GM19395 (cell line): ENCODE results near the gene ELP2.
"Not testable (repeated sequence)": the region's sequence is repeated elsewhere in the genome, so short reads cannot be mapped to it uniquely, and the experiment has no call there.

ENCODE experiments used
- ATAC-seq: cut with Tn5 transposase; IDR thresholded peaks from one replicate; pipeline ENCODE4 v1.9.1; 2021; ENCODE audit warnings: mild to moderate bottlenecking, moderate library complexity; ENCODE audit not compliant: unreplicated experiment

Gene ELP2, protein sequence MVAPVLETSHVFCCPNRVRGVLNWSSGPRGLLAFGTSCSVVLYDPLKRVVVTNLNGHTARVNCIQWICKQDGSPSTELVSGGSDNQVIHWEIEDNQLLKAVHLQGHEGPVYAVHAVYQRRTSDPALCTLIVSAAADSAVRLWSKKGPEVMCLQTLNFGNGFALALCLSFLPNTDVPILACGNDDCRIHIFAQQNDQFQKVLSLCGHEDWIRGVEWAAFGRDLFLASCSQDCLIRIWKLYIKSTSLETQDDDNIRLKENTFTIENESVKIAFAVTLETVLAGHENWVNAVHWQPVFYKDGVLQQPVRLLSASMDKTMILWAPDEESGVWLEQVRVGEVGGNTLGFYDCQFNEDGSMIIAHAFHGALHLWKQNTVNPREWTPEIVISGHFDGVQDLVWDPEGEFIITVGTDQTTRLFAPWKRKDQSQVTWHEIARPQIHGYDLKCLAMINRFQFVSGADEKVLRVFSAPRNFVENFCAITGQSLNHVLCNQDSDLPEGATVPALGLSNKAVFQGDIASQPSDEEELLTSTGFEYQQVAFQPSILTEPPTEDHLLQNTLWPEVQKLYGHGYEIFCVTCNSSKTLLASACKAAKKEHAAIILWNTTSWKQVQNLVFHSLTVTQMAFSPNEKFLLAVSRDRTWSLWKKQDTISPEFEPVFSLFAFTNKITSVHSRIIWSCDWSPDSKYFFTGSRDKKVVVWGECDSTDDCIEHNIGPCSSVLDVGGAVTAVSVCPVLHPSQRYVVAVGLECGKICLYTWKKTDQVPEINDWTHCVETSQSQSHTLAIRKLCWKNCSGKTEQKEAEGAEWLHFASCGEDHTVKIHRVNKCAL

DNA sequence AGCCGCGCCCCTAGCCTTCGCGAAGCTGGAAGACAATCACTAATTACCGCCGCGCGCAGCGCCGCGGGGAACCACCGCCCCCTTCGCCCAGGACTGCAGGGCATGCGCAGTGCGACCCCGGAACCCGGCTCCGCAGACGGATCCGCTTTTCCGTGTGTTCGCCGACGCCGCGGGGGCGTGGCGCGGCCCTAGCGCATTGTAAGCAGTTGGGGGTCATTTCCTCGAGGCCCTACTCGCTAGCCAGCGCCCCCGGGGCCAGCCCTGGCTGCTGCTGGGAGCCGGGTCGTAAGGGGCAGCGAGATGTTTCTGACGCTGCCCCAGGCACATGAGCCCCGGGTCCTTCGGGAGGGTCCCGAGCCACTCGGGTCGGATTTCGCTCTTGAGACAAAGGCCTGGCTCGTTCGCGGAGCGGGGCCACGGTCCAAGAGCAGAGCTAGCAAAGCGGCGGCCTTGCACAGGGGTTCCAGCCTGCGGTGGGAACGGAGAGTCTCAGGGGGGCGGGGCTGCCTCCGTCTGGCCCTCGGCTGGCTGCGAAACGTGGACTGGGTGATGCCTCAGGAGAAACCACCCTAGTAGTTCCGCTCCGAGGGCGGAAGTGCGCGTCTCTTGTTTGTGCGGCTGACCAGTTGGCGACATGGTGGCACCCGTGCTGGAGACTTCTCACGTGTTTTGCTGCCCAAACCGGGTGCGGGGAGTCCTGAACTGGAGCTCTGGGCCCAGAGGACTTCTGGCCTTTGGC is at the start of gene ELP2, which contains the start of gene SLC39A6:
ELP2 (plus strand) TSS at position 600 of the 739 bp plus-strand sequence; CDS start at position 635, 35 bp downstream.
SLC39A6 (minus strand) TSS at position 41 of the 739 bp plus-strand sequence. CDS start 2,333 bp downstream, outside the sequence.
- peak; percentile 93 for ATAC-seq

DNA sequence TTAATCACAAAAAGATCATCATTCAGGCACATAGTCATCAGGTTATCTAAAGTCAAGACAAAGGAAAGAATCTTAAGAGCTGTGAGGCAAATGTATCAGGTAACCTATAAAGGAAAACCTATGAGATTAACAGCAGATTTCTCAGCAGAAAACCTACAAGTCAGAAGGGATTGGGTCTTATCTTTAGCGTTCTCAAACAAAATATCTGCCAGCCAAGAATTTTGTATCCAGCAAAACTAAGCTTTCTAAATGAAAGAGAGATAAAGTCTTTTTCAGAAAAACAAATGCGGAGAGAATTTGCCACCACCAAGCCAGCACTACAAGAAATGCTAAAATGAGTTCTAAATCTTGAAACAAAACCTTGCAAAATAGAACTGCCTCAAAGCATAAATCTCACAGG is 48.6 kb upstream of the ELP2 start:
- not testable (repeated sequence) for ATAC-seq

DNA sequence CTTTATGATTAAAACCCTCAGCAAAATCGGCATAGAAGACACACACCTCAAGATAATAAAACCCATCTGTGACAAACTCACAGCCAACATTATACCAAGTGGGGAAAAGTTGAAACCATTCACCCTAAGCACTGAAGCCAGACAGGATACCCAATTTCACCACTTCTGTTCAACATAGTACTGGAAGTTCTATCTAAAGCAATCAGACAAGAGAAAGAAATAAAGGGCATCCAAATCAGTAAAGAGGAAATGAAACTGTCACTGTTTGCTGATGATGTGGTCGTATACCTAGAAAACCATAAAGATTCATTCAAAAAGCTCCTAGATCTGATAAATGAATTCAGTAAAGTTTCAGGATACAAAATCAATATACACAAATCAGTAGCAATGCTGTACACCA is 46.0 kb upstream of the ELP2 start:
- no peak for ATAC-seq

DNA sequence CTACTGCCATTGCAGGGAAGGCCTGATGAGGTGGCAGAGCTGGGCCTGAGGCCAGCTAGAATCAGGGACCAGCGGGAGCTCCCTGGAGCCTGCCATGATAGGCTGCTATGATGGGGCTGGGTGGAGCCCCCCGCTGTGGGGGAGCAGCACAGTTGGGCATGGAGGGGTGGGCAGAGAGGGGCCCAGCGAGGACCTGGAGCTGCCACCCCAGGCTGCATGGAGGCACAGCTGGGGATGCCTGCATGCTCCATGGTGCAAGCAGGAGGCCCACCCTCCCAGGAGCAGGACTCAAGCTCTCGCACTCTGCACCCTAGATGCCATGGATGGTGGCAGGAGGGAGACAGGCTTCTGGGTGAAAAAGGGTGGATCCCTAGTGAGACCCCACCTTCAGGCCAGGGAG is 44.5 kb upstream of the ELP2 start:
- no peak for ATAC-seq

DNA sequence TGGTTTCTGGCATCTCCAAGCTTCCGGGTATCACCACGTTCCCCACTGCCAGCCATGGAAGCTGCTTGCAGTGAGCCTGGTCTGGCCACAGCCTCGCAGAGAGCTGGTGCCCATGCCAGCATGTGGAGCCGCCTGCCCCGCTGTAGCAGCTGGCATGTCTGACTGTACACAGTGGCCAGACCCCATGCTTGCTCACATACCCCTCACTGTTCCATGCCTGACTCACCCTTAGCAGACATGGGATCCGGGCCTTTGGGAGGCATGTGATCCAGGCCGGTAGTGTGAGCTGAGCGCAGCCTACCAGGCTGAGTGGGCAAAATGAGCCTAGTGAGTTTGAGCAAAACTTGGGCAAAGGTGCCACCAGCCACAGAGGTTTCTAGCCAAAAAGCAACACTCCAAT is 43.5 kb upstream of the ELP2 start:
- ATAC-seq, result no peak

DNA sequence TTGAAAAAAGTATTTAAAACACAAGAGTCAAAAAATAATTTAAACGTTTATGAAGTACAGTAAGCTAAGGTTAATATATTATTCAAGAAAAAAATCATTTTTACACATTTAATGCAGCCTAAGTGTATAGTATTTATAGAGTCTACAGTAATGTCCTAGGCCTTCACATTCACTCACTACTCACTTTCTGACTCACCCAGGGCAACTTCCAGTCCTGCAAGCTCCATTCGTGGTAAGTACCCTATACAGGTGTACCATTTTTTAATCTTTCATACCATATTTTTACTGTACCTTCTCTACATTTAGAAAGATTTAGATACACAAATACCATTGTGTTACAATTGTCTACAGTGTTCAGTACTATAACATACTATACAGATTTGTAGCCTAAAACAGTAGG is 41.4 kb upstream of the ELP2 start:
- ATAC-seq, result no peak

DNA sequence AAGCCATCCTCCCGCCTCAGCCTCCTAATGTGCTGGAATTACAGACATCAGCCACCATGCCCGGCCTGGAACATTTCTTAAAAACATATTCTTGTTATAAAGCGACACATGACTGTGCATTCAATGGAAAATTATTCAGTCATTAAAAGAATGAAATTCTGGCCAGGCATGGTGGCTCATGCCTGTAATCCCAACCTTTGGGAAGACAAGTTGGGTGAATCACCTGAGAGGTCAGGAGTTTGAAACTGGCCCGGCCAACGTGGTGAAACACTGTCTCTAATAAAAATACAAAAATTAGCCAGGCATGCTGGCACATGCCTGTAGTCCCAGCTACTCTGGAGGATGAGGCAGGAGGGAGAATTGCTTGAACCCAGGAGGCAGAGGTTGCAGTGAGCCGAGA is 40.7 kb upstream of the ELP2 start:
- ATAC-seq, result no peak

DNA sequence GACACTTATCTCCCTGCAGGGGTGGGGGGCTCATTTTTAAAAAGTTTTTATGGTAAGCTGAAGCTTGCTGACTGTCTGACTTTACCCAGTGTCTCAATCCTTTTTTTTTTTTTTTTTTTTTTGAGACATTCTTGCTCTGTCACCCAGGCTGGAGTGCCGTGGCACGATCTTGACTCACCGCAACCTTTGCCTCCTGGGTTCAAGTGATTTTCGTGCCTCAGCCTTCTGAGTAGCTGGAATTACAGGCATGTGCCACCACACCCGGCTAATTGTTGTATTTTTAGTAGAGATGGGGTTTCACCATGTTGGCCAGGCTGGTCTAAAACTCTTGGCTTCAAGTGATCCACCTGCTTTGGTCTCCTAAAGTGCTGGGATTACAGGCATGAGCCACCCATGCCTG is 37.6 kb upstream of the ELP2 start:
- not testable (repeated sequence) for ATAC-seq

DNA sequence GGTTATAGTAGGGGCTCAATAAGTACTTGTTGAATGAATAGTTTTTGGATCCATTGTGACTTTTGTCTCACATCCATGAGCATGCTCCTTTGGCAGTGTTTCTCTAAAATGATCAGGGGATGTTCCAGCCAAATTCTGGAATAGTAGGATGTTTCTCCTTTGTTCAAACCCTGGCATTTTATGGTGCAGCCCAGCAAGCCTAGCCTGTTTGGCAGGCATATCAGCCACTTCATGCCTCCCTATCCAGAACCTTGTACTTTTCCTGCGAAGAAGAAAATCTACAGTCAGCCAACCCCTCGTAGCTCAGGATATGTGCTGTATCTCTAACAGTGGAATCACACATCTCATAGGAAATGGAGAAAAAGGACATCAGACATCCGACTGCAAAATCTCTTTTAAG is 35.3 kb upstream of the ELP2 start:
- ATAC-seq, result no peak

DNA sequence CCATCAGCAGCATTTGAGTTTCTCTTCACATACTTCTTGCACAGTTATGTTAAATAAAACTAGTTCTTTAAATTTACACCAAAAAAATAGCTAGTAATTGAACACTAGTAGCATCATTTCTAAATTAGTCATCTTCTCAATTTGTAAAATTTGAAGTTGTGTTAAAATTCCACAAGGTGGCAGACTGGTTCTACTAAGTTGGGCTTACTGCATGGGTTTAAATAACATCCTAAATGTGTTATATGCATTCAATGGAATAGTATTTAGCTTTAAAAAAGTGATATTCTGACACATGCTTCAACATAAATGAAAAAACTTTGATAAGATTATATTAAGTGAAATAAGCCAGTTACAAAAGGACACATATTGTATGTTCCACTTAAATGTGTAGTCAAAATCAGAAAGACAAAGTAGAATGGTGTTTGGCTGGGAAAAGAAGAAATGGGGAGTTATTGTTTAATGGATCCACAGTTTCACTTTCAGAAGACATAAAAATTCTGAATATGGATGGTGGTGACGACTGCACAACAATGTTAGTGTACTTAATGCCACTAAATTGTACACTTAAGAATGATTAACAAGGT is 33.7 kb upstream of the ELP2 start:
- peak; percentile 61 for ATAC-seq

DNA sequence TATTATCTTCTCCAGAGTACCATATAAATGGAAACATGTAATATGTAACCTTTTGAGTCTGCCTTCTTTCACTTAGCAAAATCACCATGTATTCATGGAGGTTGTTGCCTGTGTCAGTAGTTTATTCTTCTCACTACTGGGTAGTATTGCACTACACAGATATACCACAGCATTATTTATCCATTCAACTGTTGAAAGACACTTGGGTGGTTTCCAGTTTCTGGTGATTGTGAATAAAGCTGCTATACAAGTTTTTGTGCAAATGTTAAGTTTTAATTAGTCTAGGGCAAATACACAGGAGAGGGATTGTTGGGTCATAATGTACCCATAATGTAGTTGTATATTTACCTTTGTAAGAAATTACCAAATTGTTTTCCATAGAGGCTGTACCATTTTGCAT is 32.7 kb upstream of the ELP2 start:
- ATAC-seq, result no peak

DNA sequence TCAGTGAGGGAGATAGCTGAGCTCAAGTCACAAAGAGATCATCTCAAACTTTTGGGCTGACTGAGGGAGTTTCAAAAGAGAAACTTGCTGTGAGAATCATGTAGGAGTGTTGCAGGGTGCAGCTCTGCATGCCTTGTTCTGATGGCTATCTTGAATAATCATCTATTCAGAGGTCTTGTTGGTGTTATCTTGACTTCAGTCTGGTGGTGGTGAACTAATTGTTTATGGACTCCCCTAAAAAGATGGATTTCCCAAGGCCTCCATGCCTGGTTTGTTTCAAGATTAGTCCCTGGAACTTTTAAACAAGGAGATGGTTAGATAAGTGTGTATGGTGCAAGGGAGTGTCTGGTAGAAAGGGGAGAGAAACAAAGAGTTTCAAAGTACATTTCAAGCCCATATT is 30.4 kb upstream of the ELP2 start:
- no peak for ATAC-seq

DNA sequence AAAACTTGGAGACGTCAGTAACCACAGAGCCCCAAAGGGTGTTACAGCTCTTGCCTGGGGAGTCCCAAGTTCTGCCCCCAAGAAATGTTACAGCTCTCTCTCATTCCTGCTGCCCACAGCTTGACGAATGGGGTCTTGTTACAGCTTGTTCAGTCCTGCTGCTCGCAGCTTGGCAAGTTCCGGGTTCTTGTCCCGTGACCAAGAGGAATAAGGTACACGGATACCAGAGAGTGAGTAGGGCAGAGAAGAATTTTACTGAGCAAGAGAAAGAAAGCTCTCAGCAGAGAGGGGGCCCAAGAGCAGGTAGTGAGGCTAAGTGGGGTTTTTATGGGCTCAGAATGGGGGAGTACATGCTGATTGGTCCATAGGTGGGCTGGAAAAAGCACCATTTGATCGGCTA is 27.8 kb upstream of the ELP2 start:
- no peak for ATAC-seq

DNA sequence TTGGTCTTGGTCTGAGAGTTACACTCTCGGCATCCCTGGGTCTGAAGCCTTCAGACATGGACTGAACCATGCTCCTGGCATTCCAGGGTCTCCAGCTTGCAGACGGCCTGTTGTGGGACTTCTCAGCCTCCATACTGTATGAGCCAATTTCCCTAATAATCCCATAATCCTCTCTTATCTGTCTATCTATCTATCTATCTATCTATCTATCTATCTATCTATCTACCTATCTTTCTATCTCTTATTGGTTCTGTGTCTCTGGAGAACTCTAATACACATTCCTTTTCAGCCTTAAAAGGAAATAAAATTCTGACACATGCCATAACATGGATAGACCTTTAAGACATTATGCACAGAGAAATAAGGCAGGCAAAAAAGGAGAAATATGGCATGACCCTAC is 24.9 kb upstream of the ELP2 start:
- ATAC-seq, result no peak

DNA sequence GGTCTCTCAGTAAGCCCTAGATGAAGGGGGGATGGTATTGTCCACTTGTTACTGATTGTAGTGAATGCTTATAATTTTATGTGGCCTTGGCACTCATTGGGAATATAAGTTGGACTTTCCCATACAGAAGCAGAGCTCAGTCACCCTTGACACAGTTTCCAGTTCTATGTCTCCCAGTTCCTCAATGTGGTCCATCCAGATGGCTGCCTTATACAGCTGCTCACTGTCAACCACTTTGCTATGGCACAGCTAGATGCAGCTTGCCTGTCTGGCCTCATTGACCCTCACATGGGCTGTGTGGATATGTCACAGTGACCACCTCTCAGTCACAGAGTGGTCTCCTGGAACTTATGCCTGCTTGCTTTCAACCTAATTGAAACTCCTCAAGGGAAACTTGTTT is 22.2 kb upstream of the ELP2 start:
- ATAC-seq, result no peak

DNA sequence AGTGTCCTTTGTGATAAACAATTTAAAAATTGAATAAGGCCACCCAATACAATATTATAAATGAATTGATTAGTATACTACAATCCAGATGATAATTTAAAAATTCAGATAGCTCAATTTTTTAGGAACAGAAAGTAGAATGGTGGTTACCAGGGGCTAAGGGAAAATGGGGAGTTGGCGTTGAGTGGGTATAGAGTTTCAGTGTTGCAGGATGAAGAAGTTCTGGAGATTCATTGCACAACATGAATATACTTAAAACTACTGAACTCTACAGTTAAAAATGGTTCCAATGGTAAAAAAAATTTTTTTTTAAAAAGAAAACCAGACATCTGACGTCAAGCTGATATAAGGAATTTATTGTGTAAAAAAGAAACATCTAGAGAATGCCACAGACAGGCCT is 21.5 kb upstream of the ELP2 start:
- ATAC-seq, result no peak

DNA sequence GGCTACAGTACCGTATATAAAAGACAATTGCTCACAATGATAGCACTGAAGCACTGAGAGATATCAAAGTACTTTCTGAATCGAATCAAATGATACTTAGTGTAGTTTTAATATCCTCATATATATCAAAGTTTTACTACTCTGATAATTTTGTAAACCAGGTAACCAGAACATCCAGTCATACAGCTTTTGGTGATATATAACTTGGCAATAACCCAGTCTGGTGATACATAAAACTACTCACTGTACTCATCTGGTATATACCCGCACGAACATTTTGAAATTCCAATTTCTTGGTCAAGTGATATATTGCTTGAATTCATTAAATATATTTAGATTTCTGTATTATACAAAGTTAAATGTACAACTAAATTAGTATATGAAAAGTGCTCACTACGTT is 21.1 kb upstream of the ELP2 start:
- no peak for ATAC-seq

DNA sequence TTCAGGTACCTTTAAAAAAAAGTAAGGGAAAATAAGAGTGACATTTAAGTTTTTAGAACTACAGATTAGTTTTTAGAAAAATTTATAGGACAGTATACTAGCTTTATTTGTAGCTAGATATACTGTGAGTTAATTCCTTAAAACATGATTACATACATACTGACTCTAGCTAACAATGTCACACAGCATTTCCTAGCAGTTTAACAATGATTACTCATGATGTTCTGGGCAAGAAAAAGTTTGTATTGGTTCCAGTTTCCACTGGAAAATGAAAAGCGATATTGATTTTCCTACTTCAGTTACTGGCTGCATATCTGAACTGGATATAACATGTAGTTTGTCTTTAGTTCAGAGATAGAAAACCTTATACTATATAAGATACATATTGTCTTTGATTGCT is 20.0 kb upstream of the ELP2 start:
- no peak for ATAC-seq

DNA sequence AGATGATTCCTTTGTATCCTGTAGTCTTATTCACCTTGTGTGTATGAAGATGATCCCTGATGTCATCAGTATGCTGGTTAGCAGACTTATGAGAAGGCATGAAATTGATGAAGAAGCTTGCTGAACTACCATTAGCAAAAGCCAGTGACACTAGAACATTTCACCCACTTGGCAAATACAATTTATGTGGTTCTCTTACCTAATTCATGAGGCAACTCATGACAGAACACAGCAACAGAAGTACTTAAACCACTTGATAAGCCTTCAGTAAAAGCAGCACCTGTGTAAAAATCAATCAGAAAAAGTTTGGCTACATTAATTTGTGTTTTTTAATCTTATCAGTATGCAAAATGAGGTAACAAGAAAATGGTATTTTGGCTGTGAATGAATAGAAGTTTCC is 17.4 kb upstream of the ELP2 start:
- no peak for ATAC-seq

DNA sequence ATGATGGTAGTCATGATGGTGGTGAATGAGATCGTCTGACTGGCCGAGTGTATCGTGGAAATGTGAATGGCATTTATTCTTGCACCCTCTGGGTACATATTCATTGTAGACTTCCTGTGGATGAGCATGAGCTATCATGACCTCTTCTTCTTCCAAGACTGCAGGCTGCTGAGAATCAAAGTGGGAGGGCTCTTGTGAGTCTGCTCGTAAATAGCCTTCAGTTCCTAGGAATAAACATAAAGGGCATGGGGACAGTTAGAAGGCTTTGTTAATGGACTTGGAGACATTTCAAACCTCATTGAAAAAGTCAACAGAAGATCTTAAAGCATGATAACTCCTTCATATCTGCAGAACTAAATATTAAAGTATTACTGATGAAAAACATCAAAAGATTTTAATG is 15.4 kb upstream of the ELP2 start:
- ATAC-seq, result no peak

DNA sequence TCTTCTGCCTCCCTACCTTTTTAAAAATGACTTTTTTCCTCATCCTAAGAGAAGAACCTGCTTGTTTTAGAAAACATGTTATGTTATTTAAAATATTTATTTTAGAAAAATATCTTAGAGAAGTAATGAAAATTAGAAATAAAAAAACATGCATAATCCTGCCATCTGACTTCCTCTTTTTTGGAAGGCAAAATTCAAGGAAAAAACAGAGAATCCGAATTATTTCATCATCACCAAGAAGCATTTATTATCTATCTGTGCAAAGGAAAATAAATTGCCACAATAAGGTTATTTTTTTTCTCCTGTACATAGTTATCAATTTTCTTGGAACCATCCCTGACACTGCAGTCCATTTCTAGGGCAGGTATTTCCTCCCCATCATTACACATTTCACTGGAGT is 15.0 kb upstream of the ELP2 start:
- ATAC-seq, result no peak
